A673 (cell line): ENCODE results near the gene HGF.

Source experiments
- EZH2 ChIP-seq: fragments of 200-600 bp; sonication (generic); IDR thresholded peaks from 2 replicates; pipeline ENCODE4 v1.6.1; 2017; ENCODE audit warnings: borderline replicate concordance, low read depth, mild to moderate bottlenecking, mixed read lengths, antibody characterized with exemption, low read length; ENCODE audit not compliant: poor library complexity, severe bottlenecking
- TF ChIP-seq, protein P1 (sequence below): fragments of 300-800, 200-600 bp; sonication (generic); conservative IDR thresholded peaks from 2 replicates; pipeline ENCODE4 v1.5.1; 2017; ENCODE audit warnings: low read depth, mild to moderate bottlenecking, antibody characterized with exemption, low read length, moderate library complexity, mixed read lengths

DNA sequence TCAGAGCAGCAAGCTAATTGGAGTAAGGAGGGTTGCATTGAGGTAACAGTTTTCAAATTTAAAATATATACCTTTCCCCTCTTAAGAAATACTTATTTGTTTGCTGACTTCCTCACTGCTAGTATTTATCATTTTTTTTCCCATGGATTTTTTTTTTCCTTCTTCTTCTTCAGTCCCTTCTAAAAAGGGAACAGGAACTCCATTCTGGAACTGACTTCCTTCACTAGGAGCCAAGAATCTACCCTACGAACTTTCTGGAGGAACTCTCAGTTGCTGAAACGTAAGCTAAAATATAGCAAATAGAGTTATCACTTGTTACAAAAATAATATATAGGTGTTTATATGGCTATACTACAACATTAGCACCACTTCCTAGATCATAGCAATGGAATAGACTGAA is 95.4 kb downstream of the HGF start:
- TF ChIP-seq EZH2, result no peak
- TF ChIP-seq, protein P1, sequence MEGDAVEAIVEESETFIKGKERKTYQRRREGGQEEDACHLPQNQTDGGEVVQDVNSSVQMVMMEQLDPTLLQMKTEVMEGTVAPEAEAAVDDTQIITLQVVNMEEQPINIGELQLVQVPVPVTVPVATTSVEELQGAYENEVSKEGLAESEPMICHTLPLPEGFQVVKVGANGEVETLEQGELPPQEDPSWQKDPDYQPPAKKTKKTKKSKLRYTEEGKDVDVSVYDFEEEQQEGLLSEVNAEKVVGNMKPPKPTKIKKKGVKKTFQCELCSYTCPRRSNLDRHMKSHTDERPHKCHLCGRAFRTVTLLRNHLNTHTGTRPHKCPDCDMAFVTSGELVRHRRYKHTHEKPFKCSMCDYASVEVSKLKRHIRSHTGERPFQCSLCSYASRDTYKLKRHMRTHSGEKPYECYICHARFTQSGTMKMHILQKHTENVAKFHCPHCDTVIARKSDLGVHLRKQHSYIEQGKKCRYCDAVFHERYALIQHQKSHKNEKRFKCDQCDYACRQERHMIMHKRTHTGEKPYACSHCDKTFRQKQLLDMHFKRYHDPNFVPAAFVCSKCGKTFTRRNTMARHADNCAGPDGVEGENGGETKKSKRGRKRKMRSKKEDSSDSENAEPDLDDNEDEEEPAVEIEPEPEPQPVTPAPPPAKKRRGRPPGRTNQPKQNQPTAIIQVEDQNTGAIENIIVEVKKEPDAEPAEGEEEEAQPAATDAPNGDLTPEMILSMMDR, result no peak
